GM21367 (cell line): Measurements from ENCODE around the gene CACNA2D3.

Experiments
- ATAC-seq: cut with Tn5 transposase; IDR thresholded peaks from one replicate; pipeline ENCODE4 v1.9.1; 2021; ENCODE audit not compliant: unreplicated experiment

Gene CACNA2D3

DNA sequence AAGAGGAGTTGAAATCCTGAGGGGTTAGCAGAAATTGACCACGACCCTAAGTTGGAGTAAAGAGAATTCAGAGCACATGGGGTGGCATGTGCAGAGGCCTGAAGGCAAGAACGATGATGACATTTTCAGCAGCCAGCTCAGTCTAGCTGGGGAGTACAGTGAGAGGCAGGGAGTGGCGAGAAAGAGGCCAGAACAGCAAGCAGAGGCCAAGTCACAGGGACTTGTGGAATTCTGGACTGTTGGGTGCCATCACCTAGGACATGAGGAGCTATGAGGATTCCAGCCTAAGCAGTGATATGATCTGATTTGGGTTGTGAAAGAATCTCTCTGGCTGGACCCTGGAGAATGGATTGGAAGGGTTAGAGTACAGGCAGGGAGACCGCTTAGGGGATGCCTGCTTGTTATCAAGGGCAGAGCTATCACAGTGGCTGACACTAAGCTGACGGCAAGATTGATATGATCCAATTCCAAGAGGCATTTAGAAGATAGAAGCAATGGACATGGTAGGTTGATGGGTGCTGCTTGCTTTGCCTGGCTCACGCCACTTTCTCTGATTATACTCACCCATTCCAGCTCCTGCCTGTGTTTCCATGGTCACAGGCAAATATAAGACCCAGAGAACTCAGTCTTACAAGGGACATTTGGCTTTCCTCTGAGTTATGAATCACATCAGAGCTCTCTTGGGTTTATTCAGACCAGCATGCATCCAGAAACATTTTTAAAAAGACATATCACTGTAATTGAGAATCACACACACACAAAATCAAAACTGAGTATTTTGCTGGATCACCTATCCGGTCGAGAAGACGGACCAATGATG, 739.1 kb downstream of the CACNA2D3 start:
- ATAC-seq, result no peak

- ATAC-seq, result no peak
Observed at GRCh38 chr3:54862526-54862925, 740.2 kb downstream of the CACNA2D3 start.

DNA sequence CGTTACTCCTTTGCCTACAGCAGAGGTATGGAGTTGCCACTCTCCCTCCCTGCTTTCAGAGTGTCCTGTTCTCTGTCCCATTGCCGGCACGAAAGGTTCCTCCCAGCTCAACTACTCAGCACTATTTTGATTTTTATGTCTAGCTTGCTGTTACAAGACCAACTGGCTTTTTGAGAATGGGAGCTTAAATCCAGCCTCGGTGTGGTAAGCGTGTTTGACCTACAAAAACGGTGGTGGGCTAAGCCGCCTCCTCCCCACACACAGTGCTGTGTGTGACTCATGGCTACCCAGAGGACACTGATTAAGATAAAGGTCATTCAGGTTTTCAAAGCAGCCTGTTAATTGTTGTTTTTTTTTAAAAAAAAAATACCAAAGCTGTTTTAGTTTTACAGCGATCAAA, 741.0 kb downstream of the CACNA2D3 start:
- ATAC-seq, result no peak

DNA sequence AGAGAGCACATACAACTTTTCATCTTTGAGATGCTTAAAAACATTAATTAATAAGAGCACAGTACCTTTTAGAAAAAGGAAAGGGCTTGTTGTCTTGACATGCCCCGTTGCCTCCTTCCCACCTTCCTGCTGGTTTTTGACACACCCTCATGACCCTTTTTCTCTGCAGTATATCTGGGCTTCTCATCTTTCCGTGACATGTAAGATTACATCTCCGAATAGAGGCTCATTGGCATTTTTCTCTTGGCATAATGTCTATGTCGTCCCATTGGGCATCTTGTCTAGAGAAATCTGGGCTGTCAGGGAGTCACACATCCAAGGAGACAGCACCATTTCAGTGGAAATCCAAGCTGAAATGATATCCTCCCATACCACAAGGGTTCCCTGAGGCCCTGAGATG, 741.4 kb downstream of the CACNA2D3 start:
- no peak for ATAC-seq

DNA sequence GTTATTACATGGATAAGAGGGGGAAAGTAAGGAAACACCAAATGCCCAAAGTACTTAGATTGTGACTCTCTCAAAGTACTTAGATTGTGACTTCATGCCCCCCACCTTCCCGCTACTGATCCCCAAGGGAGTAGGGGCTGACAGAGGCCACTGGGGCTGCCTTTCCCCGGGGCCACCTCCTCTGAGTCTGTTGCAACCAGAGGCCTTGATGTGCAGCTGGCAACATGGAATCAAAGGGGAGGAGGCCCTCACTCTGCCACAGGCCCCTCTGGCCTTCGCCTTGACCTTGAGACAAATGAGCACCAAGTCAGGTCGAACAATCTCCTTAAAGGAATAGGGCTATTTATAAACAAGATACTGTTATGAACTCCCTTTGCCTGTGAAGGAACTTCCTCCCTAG, 743.0 kb downstream of the CACNA2D3 start:
- ATAC-seq, result no peak

DNA sequence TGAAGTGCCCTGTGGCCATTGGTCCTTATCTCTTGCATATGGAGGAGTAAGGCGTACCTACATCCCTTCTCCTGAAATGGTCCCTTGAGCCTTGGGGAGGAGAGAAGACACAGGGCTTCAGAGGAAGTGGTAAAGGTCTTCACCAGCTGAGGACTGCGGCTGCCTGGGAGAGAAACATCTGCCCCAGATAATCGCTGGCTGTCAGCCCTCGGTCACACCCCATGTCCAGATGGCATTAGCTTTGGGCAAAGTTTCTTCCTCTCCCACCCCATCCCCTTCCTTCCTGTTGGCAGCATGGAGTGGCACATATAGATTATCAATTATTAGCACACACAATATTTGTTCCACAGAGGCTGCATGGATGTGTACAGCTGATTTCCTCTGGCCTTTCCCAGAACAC, 743.9 kb downstream of the CACNA2D3 start:
- no peak for ATAC-seq

DNA sequence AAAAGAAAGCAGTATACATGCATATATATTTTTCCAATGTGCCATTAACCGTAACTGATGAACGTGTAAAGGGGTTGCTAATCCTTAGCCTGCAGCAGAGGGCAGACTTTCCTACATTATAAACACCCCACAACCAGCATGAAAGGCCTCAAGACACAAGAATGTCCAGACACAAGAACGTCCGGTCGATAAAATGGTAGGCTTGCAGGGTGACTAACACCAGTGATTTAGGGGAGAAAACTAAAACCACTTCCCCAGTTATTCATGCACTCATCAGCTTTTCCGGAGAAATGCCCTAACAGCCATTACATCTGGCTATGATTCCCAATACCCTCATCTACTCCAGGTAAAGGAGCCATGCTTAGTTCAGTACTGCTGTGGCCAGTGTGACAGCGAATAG, 748.1 kb downstream of the CACNA2D3 start:
- ATAC-seq, result no peak

- ATAC-seq, result no peak
Observed at GRCh38 chr3:54871867-54872266, 749.5 kb downstream of the CACNA2D3 start.

DNA sequence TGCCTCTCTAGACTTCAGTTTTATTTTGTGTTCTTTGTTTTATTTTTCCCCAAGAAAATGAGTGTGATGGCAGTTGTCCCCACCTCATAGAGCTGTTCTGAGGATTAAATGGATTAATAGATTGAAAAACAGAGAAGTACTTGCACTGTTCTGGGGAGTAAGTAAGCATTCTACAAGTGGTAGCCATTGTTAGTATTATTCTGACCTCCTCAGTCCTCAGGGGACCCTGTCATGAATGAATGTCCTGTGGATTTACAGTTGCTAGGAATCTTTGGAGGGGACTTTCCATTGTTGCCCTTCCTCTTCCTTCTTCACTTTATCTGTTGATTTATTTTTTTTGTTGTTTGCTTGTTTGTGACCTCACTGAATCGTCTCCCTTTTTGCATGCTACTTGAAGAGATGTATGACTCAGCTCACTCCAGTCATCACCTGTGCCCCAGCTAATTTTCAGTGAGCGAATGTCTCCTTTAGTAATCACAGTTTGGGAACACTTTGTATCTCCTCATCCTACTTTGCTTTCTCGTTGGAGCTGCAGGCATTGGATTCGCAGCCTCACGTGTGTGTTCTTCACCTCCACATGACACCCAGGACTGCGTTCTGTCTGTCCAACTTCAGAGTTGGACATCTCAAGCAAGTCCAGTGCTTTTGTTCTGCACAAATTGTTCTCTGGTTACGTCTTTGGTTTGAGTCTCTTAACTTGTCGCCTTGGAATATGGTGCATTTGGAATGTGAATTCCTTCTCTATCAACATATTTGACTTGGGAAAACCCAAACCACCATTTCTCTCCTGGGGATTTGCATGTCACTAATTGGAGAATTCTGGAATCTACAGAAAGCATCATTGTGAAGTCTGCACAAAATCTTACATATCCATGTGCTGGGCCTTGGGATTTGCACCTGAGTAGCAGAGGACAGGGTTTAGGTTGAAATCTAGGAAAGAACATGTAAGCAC, 751.0 kb downstream of the CACNA2D3 start:
- no peak for ATAC-seq

GRCh38 chr3:54874816-54875556, 752.6 kb downstream of the CACNA2D3 start:
- no peak for ATAC-seq

DNA sequence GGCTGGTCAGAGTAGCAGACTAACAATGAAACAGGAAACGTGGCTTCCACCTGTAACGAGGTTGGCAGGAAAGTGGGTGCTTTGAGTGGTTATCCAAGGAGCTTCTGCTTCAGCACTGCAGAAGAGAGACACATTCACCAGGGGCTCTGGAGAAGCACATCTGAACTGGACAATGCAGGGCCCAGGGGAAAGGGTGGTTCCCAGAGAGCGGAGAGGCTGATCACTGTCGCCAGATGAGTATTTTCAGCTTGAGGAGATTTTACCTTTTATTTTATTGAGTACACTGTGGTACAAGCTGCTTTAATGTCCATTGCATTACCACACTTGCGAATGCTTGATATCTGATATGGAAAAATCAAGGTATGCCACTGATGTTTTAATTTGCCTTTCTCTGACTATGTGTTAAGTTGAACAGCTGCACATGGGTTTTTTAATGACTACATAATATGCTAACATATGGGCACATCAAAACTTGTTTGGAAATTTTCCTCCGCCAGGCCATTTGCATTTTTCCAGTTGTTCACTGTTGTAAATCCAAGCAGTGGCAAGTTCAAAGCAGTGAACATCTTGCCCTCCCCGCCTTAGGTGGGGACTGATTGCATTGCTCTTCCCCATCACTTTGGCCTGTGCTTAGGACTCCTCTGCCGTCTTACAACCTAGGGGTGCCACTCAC, 753.4 kb downstream of the CACNA2D3 start:
- no peak for ATAC-seq

DNA sequence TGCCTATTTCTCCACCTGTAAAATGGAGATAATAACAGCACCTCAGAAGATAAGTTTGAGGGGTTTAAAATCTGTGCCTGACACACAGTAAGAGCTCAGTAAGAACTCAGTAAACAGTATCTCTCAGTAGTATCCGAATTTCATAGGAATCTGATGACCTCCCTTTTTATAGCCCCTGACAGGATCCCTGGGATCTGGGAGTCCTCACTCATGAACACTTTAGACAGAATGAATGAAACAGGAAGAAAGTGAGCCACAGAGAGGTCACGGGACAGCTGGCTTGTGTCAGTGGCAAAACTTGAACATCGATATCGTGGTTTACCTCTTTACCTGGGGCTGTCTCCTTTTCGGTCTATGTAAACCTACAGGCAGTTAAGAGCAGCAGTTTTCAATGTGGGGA, 754.3 kb downstream of the CACNA2D3 start:
- no peak for ATAC-seq

- no peak for ATAC-seq
Observed at GRCh38 chr3:54877730-54878129, 755.4 kb downstream of the CACNA2D3 start.

GRCh38 chr3:54878145-54878544, 755.8 kb downstream of the CACNA2D3 start:
- no peak for ATAC-seq

DNA sequence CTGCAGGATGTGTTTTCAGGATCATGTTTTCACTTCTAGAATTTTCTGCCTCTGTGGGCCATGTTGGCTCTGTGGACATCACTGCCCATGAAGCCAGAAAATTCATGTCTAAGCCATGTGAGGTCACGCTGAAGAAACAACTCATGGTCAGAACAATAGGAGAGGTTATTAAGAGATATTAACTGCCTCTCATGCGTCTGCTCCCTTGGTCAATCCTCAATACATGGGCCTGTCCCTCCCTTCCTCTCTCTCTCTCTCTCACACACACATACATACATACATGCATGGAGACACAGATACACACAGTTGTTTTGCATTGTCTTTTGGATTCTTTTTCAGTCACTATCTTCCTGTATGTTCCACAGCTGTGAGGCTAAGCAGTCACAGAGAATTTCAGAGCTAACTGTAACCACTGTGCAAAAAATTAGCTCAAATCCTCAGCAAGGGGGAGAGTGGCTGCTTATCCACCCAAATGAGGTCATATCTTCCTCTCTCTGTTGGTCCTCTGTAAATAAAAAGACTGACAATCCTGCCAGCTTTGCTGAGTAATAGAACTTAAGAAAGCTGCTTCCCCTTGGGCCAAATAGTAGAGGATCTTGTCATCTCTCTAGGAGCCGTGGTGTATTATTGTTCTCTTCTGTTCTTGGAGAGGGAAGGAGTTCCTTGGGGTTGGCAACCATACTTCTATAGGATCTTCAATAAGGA, 759.9 kb downstream of the CACNA2D3 start:
- no peak for ATAC-seq

DNA sequence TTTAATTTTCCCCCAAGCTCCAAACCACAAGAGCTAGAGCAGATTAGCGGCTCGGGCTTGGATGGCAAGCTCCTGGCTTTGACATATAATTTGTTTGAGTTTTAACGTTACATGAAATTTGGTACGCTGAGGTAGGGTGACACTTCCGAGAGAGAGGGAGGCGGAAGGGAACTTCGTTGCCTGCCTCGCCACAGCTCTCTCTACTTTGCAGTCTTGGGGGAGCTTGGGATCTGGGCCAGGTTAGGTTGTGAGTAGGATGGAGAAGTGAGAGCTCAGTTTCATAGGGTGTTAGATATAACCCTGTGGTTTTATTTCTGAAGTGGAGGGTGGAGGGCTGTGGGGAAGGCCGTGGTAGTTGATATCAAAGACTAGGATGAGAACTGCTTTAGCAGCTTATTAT, 765.8 kb downstream of the CACNA2D3 start:
- ATAC-seq, result no peak

DNA sequence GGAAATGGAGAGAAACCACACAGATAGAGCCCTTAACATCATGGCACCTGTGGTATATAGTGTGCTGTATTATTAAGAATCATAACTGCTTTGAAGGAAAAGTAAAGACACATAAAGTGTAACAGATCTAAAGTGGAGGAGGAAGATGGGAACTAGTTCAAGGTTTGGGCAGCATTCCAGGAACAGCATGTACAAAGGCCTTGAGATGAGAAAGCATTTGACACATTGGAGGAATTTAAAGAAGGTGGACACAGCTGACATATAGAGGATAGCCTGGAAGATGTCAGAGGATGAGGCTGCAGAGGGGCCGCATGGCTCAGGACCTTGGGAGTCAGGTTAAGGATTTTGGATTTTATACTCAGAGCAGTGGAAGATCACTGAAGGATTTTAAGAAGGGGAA, 766.5 kb downstream of the CACNA2D3 start:
- ATAC-seq, result no peak

GRCh38 chr3:54889731-54890130, 767.4 kb downstream of the CACNA2D3 start:
- ATAC-seq, result no peak

DNA sequence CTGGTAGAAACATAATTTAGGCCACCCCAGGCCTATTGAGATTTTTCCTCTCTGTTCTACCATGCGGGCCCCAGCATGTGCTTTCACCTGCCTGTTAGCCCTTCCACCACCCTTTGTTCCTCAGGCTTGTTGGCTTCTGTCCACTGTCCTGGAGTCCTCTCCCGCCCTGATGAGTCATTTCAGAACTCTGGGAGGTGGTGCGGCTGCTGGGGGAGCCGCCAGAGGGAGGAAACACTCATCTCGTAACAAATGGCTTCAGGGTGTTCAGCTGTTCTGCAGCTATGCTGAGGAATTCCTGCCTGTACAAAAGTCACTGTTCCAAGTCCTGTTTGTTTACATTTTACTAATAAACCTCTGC, 769.2 kb downstream of the CACNA2D3 start:
- ATAC-seq, result no peak

DNA sequence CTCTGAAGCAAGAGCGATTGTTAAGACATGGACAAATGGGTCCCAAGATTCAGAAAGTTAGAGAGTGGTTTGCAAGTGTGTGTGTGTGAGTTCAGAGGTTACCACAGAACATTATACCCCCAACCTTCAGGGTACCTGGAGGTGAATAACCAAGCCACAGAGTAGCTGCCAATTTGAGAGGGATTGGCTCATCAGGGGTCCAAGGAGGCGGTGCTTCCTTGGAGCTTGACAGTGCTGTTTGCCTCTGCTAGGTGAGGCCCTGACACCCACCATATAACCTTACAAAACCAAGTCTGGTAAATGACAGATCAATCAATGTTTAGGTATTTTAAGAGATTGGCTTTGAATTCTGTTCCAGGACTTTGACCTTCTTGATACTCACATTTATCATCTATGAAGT, 769.8 kb downstream of the CACNA2D3 start:
- no peak for ATAC-seq
